Heart left ventricle (tissue), 13 donors: ENCODE data around the gene OTOP3.

Experiments
- POLR2A ChIP-seq, 2 donors: fragments of 450-650 bp; IDR thresholded peaks; one replicate each; pipeline ENCODE4 v1.6.1; 2017; ENCODE audit warnings: antibody characterized with exemption in 2 of 2, mild to moderate bottlenecking in 2 of 2, moderate library complexity in 2 of 2
- TF ChIP-seq, protein P1 (sequence below), 12 donors: fragments of 200-600 bp; sonication (generic) in 4 of 12; IDR thresholded peaks; one replicate each; pipeline versions ENCODE4 v1.5.0 to v1.8.0; 2018 to 2022; ENCODE audit warnings: antibody characterized with exemption in 12 of 12, mild to moderate bottlenecking in 5 of 12
- donor health status: ischemic (EF 13 %, LVEDD 7.1; RV severe dilation, severe dysfunction).
- donor health status: DM: no; HTN: yes; CAD: no.
- donor health status: DM: no; HTN: no; CAD: no.
- donor health status: ischemic (EF 25% LVEDD 6.9; RV normal size, moderate dysfunction).
- donor health status: ischemic (EF 25% LVEDD 5.7; RV mildly dilated, moderate dysfunction).
- donor health status: ischemic (EF 35%, LVEDD 5.7; RV mildly dilated, moderate dysfunction).
- donor health status: nonischemic (EF 11% LVEDD 7.7; RV severe dilation, severe dysfunction).
- donor health status: DM: yes; HTN: yes; CAD: no.
- donor health status: PGD.
- donor health status: ischemic (EF 29% LVEDD 5.4; RV normal size, mild dysfunction).
- donor health status: nonischemic (EF 23%, LVEDD 6.1; RV moderate dilation, normal function).

DNA sequence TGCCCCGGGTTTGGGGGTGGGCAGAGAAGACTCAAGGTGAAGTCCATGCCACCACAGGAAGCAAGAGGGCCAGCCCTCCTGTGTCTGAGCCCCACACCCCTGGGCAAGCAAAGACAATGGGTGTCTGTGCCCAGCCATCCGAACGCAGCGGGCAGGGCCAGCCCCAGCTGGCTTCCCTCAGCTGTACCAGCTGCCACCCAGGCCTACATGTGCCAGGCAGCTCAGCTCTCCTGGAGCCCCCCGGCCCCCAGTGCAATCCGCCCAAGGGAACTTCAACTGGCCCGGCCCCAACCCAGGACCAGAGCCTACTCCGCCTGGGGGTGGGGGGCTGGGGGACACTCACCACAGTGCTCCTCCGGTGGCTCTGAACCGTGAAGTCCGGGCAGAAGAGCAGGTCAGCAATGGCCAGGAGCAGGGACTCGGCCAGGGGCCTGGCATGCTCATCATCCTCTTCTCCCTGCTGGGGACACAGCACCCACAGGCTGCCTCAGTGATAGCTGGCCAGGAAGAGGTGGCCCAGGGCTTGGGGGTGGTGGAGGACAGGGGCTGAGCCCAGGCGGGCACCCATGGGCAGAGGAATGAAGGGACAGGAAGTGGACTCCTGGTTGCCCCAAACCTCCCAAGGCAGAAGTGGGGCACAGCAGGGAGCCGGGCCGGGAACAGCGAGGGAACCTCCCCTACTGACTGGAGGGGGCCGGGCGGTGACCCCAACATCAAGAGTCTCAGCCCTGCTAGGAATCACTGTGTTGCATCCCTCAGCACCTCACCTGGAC, 27.1 kb downstream of the OTOP3 start:
- TF ChIP-seq POLR2A (IDR thresholded peaks at IDR 0.05): no peak
- TF ChIP-seq, protein P1, sequence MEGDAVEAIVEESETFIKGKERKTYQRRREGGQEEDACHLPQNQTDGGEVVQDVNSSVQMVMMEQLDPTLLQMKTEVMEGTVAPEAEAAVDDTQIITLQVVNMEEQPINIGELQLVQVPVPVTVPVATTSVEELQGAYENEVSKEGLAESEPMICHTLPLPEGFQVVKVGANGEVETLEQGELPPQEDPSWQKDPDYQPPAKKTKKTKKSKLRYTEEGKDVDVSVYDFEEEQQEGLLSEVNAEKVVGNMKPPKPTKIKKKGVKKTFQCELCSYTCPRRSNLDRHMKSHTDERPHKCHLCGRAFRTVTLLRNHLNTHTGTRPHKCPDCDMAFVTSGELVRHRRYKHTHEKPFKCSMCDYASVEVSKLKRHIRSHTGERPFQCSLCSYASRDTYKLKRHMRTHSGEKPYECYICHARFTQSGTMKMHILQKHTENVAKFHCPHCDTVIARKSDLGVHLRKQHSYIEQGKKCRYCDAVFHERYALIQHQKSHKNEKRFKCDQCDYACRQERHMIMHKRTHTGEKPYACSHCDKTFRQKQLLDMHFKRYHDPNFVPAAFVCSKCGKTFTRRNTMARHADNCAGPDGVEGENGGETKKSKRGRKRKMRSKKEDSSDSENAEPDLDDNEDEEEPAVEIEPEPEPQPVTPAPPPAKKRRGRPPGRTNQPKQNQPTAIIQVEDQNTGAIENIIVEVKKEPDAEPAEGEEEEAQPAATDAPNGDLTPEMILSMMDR (IDR thresholded peaks at IDR 0.05): no peak
